H9 (cell line): Measurements from ENCODE around the gene WDR7. TPM values are rescaled to one million over a fixed set of nuclear protein-coding genes. Genes with fewer than 3 reads are reported as not detected.

ENCODE experiments used
- DNase-seq: peaks from one replicate; pipeline ENCODE4 v3.0.0-alpha.2; 2017
- H2AFZ ChIP-seq: one replicate; pipeline ENCODE4 v1.6.1; 2013; ENCODE audit warnings: mild to moderate bottlenecking, low read length, control low read depth, moderate library complexity
- H2AK5ac ChIP-seq: 2 replicates; pipeline ENCODE4 v1.6.1; 2013; ENCODE audit warnings: low read length, control low read depth, mixed read lengths; ENCODE audit not compliant: insufficient read length
- H2BK120ac ChIP-seq: one replicate; pipeline ENCODE4 v1.6.1; 2013; ENCODE audit warnings: low read depth, mild to moderate bottlenecking, low read length, control low read depth, inconsistent platforms; ENCODE audit not compliant: poor library complexity, severe bottlenecking
- H2BK12ac ChIP-seq: 2 replicates; pipeline ENCODE4 v1.6.1; 2013; ENCODE audit warnings: low read length, control low read depth, mixed read lengths, low read depth; ENCODE audit not compliant: insufficient read length
- H2BK15ac ChIP-seq: 2 replicates; pipeline ENCODE4 v1.6.1; 2013; ENCODE audit warnings: low read depth, low read length, control low read depth
- H2BK20ac ChIP-seq: one replicate; pipeline ENCODE4 v1.6.1; 2013; ENCODE audit warnings: low read depth, mild to moderate bottlenecking, low read length, control low read depth, inconsistent platforms; ENCODE audit not compliant: poor library complexity, severe bottlenecking
- H2BK5ac ChIP-seq: 2 replicates; pipeline ENCODE4 v1.6.1; 2013; ENCODE audit warnings: low read length, control low read depth, mixed read lengths; ENCODE audit not compliant: insufficient read length
- H3K14ac ChIP-seq: 2 replicates; pipeline ENCODE4 v1.6.1; 2013; ENCODE audit warnings: low read length, control low read depth; ENCODE audit not compliant: insufficient read depth
- H3K18ac ChIP-seq: 2 replicates; pipeline ENCODE4 v1.6.1; 2013; ENCODE audit warnings: low read depth, mild to moderate bottlenecking, mixed read lengths, low read length, control low read depth; ENCODE audit not compliant: insufficient read length
- H3K23ac ChIP-seq: 2 replicates; pipeline ENCODE4 v1.6.1; 2013; ENCODE audit warnings: low read length, control low read depth, mixed read lengths, low read depth; ENCODE audit not compliant: insufficient read length
- H3K23me2 ChIP-seq: 2 replicates; pipeline ENCODE4 v1.6.1; 2013; ENCODE audit warnings: low read depth, mild to moderate bottlenecking, mixed read lengths, low read length, control low read depth; ENCODE audit not compliant: insufficient read length, poor library complexity, severe bottlenecking
- H3K27ac ChIP-seq: 2 replicates; pipeline ENCODE4 v1.5.1; 2013; ENCODE audit warnings: low read length, control low read depth, mixed read lengths, low read depth; ENCODE audit not compliant: insufficient read length
- H3K27me3 ChIP-seq: 2 replicates; pipeline ENCODE4 v1.6.1; 2013; ENCODE audit warnings: low read length, control low read depth, inconsistent platforms; ENCODE audit not compliant: insufficient read depth
- H3K4ac ChIP-seq: 2 replicates; pipeline ENCODE4 v1.6.1; 2013; ENCODE audit warnings: low read depth, mild to moderate bottlenecking, control low read depth, inconsistent platforms, low read length, moderate library complexity
- H3K4me1 ChIP-seq: 2 replicates; pipeline ENCODE4 v1.6.1; 2013; ENCODE audit warnings: low read length, control low read depth, inconsistent platforms; ENCODE audit not compliant: insufficient read depth
- H3K4me2 ChIP-seq: 2 replicates; pipeline ENCODE4 v1.6.1; 2013; ENCODE audit warnings: low read length, control low read depth, mixed read lengths; ENCODE audit not compliant: insufficient read length, insufficient read depth
- H3K56ac ChIP-seq: 2 replicates; pipeline ENCODE4 v1.6.1; 2013; ENCODE audit warnings: low read depth, mild to moderate bottlenecking, mixed read lengths, low read length, control low read depth; ENCODE audit not compliant: insufficient read length
- H3K79me1 ChIP-seq: 2 replicates; pipeline ENCODE4 v1.6.1; 2013; ENCODE audit warnings: low read depth, mild to moderate bottlenecking, moderate library complexity, low read length, control low read depth, inconsistent platforms; ENCODE audit not compliant: insufficient read depth, poor library complexity, severe bottlenecking
- H3K79me2 ChIP-seq: 2 replicates; pipeline ENCODE4 v1.6.1; 2013; ENCODE audit warnings: low read length, control low read depth, inconsistent platforms; ENCODE audit not compliant: insufficient read depth
- H3K9ac ChIP-seq: 2 replicates; pipeline ENCODE4 v1.6.1; 2013; ENCODE audit warnings: low read length, control low read depth, mixed read lengths; ENCODE audit not compliant: insufficient read length; ENCODE audit errors: extremely low read depth
- H3K9me3 ChIP-seq: one replicate; pipeline ENCODE4 v1.6.1; 2013; ENCODE audit warnings: low read depth, low read length, inconsistent platforms; ENCODE audit not compliant: control insufficient read depth
- H3T11ph ChIP-seq: one replicate; pipeline ENCODE4 v1.6.1; 2013; ENCODE audit warnings: mild to moderate bottlenecking, low read length, control low read depth, inconsistent platforms
- H4K20me1 ChIP-seq: one replicate; pipeline ENCODE4 v1.6.1; 2013; ENCODE audit not compliant: control insufficient read depth, insufficient read length, insufficient read depth
- H4K5ac ChIP-seq: 2 replicates; pipeline ENCODE4 v1.6.1; 2013; ENCODE audit warnings: low read depth, mild to moderate bottlenecking, mixed read lengths, low read length, control low read depth; ENCODE audit not compliant: insufficient read length
- H4K8ac ChIP-seq: replicated peaks from 2 replicates; pipeline ENCODE4 v1.6.1; 2013; ENCODE audit warnings: low read length, control low read depth, mixed read lengths, low read depth; ENCODE audit not compliant: insufficient read length
- H4K91ac ChIP-seq: 2 replicates; pipeline ENCODE4 v1.6.1; 2013; ENCODE audit warnings: low read depth, mild to moderate bottlenecking, moderate library complexity, mixed read lengths, low read length, control low read depth; ENCODE audit not compliant: insufficient read length
- H3K27ac Mint-ChIP-seq, 3 experiments: 2 replicates in 2 of 3; 3 replicates in 1 of 3; pipeline ENCODE4 v1.8.0; 2020 to 2021; ENCODE audit warnings: mixed read lengths in 3 of 3, mild to moderate bottlenecking in 1 of 3, moderate library complexity in 1 of 3
- H3K27me3 Mint-ChIP-seq: 2 replicates; pipeline ENCODE4 v1.8.0; 2021; ENCODE audit warnings: low read depth, mild to moderate bottlenecking, moderate library complexity, mixed read lengths
- H3K36me3 Mint-ChIP-seq, 3 experiments: 2 replicates in 2 of 3; 3 replicates in 1 of 3; pipeline ENCODE4 v1.8.0; 2020 to 2021; ENCODE audit warnings: low read depth in 3 of 3, mixed read lengths in 3 of 3; ENCODE audit not compliant: insufficient read depth in 1 of 3
- H3K4me1 Mint-ChIP-seq, 2 experiments: 2 replicates each; pipeline ENCODE4 v1.8.0; 2020; ENCODE audit warnings: mixed read lengths in 2 of 2
- H3K4me3 Mint-ChIP-seq, 2 experiments: 2 replicates in 1 of 2; 3 replicates in 1 of 2; pipeline ENCODE4 v1.8.0; 2020 to 2021; ENCODE audit warnings: mild to moderate bottlenecking in 2 of 2, mixed read lengths in 2 of 2, moderate library complexity in 1 of 2
- H3K9me3 Mint-ChIP-seq, 2 experiments: 2 replicates in 1 of 2; 3 replicates in 1 of 2; pipeline ENCODE4 v1.8.0; 2020; ENCODE audit warnings: mild to moderate bottlenecking in 2 of 2, mixed read lengths in 2 of 2, moderate library complexity in 1 of 2
- WGBS: extraction: QIAGEN DNeasy Blood & Tissue Kit; methylation state at CpG from one replicate; pipeline ENCODE4 v1.1.7; 2013; ENCODE audit warnings: missing lambda C conversion rate, low lambda C conversion rate, mixed read lengths; ENCODE audit not compliant: insufficient read length; ENCODE audit errors: extremely low coverage; 5-methylcytosine and 5-hydroxymethylcytosine counted together
- total RNA-seq: library from RNA; stranded (reverse); gene quantifications from 2 replicates; pipeline ENCODE4 v1.2.1, GENCODE V29; 2021
- TF ChIP-seq, protein P1 (sequence below): fragments of 200-600 bp; sonication (generic); conservative IDR thresholded peaks from 3 replicates; pipeline ENCODE4 v1.8.0; 2021; ENCODE audit warnings: antibody characterized with exemption, mild to moderate bottlenecking

WDR7 gene
- total RNA-seq, 1 experiment from 2014 or later = 14.8 TPM

- no peak overlapping the region for H2AK5ac ChIP-seq
- no peaks in the 10 kb centered on the region for H3K79me2 ChIP-seq
- no peak overlapping the region for H2BK15ac ChIP-seq
- Mint-ChIP-seq H3K4me1 (peaks cover 22 to 28% of the 10 kb centered on the region in 2 experiments), H3K36me3 (peaks cover 0 to 5% (median 2%) of the 10 kb centered on the region in 3 experiments; a peak in 2 of 7 replicates), H3K27ac (no peak overlapping the region), H3K27me3 (no peaks in the 10 kb centered on the region; the same call in 1 of the 2 replicates), H3K9me3 (peaks cover 0 to 10% of the 10 kb centered on the region in 2 experiments; a peak in 4 of 5 replicates), H3K4me3 (no peak overlapping the region)
- no peak overlapping the region for H3K27ac ChIP-seq
- H2BK120ac ChIP-seq = no peak overlapping the region
- no peak overlapping the region for H4K8ac ChIP-seq
- H3K14ac ChIP-seq = no peak overlapping the region
- H3K79me1 ChIP-seq = no peaks in the 10 kb centered on the region
- H3K18ac ChIP-seq = no peak overlapping the region
- DNase-seq = no peak
- no peak overlapping the region for H2AFZ ChIP-seq
- no peak overlapping the region for H2BK20ac ChIP-seq
- no peak overlapping the region for H4K91ac ChIP-seq
- no peak overlapping the region for H3K4me2 ChIP-seq
- no peak overlapping the region for H3K56ac ChIP-seq
- no peaks in the 10 kb centered on the region for H3K9me3 ChIP-seq
- H2BK5ac ChIP-seq = no peak overlapping the region
- H4K5ac ChIP-seq = no peak overlapping the region
- peaks cover 12% of the 10 kb centered on the region; the same call in 1 of the 2 replicates for H3K4me1 ChIP-seq
- WGBS = no CpG with 5 or more reads among the region's 11 CpGs
- H3K27me3 ChIP-seq = no peaks in the 10 kb centered on the region
- H3K23me2 ChIP-seq = no peaks in the 10 kb centered on the region
- H3K4ac ChIP-seq = no peak overlapping the region
- no peak overlapping the region for H2BK12ac ChIP-seq
- TF ChIP-seq, protein P1, sequence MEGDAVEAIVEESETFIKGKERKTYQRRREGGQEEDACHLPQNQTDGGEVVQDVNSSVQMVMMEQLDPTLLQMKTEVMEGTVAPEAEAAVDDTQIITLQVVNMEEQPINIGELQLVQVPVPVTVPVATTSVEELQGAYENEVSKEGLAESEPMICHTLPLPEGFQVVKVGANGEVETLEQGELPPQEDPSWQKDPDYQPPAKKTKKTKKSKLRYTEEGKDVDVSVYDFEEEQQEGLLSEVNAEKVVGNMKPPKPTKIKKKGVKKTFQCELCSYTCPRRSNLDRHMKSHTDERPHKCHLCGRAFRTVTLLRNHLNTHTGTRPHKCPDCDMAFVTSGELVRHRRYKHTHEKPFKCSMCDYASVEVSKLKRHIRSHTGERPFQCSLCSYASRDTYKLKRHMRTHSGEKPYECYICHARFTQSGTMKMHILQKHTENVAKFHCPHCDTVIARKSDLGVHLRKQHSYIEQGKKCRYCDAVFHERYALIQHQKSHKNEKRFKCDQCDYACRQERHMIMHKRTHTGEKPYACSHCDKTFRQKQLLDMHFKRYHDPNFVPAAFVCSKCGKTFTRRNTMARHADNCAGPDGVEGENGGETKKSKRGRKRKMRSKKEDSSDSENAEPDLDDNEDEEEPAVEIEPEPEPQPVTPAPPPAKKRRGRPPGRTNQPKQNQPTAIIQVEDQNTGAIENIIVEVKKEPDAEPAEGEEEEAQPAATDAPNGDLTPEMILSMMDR = no peak
- H3K9ac ChIP-seq = no peak overlapping the region
- H3T11ph ChIP-seq = no peak overlapping the region
- no peaks in the 10 kb centered on the region for H4K20me1 ChIP-seq
- no peak overlapping the region for H3K23ac ChIP-seq
Measured at GRCh38 chr18:57084331-57085271, 433.4 kb downstream of the WDR7 start.
